LoVo (cell line): ENCODE results near the gene TPX2.

Source experiments
- DNase-seq: peaks from one replicate; pipeline ENCODE4 v3.0.0-alpha.2; 2016; ENCODE audit warnings: low spot score

Gene TPX2

GRCh38 chr20:31706607-31707257 is 32.4 kb upstream of the TPX2 start:
- DNase-seq: no peak

GRCh38 chr20:31707258-31707615 is 31.9 kb upstream of the TPX2 start:
- DNase-seq: no peak

- DNase-seq: peak; percentile 56
Observed at GRCh38 chr20:31707994-31708735, 30.9 kb upstream of the TPX2 start.

- no peak for DNase-seq
Observed at GRCh38 chr20:31708736-31709534, 30.2 kb upstream of the TPX2 start.

GRCh38 chr20:31709939-31710338 is 29.2 kb upstream of the TPX2 start:
- DNase-seq: no peak

- no peak for DNase-seq
Observed at GRCh38 chr20:31710423-31711108, 28.5 kb upstream of the TPX2 start.

- DNase-seq: no peak
Observed at GRCh38 chr20:31711179-31712111, 27.6 kb upstream of the TPX2 start.

- no peak for DNase-seq
Observed at GRCh38 chr20:31712112-31712553, 27.0 kb upstream of the TPX2 start.

- DNase-seq: peak; percentile 94
Observed at GRCh38 chr20:31712564-31713311, 26.4 kb upstream of the TPX2 start.

- DNase-seq: peak; percentile 82
Observed at GRCh38 chr20:31713312-31714273, 25.5 kb upstream of the TPX2 start.

GRCh38 chr20:31715766-31716165 is 23.3 kb upstream of the TPX2 start:
- DNase-seq: no peak

GRCh38 chr20:31716351-31716750 is 22.7 kb upstream of the TPX2 start:
- no peak for DNase-seq

- no peak for DNase-seq
Observed at GRCh38 chr20:31716818-31717477, 22.1 kb upstream of the TPX2 start.

- DNase-seq: no peak
Observed at GRCh38 chr20:31717478-31718201, 21.4 kb upstream of the TPX2 start.

GRCh38 chr20:31718952-31719643 is 20.0 kb upstream of the TPX2 start:
- DNase-seq: no peak

GRCh38 chr20:31719644-31720485 is 19.2 kb upstream of the TPX2 start:
- peak; percentile 91 for DNase-seq
